ENCODE results near the gene ARL8A. TPM values are rescaled to one million over a fixed set of nuclear protein-coding genes. Genes with fewer than 3 reads are reported as not detected.
A peak's percentile ranks its signal among the peaks of the same experiment; 100 is the strongest.

ARL8A gene
- total and polyA plus RNA-seq, 2 experiments from 2014 or later = 42.1 to 45.3 TPM

GRCh38 chr1:202086579-202087350 is 57.8 kb downstream of the ARL8A start:
- H3K27ac ChIP-seq = peak overlapping the region; percentile 55
- no peaks in the 10 kb centered on the region for H3K27me3 ChIP-seq
- no peak for DNase-seq (ENCODE audit: low read depth in 1 of 2, low spot score in 1 of 2)
- H3K4me3 ChIP-seq = no peak overlapping the region
- TF ChIP-seq CTCF (IDR thresholded peaks at IDR 0.05; ENCODE audit: low read depth, low read length) = no peak
- H3K4me1 ChIP-seq (ENCODE audit: low read depth) = peaks cover 24% of the 10 kb centered on the region
- no peaks in the 10 kb centered on the region for H3K36me3 ChIP-seq
- no peaks in the 10 kb centered on the region for H3K9me3 ChIP-seq (ENCODE audit: low read depth)

GRCh38 chr1:202085682-202086373 is 58.7 kb downstream of the ARL8A start:
- TF ChIP-seq CTCF (IDR thresholded peaks at IDR 0.05; ENCODE audit: low read depth, low read length) = no peak
- Histone ChIP-seq H3K9me3 (ENCODE audit: low read depth) (no peaks in the 10 kb centered on the region), H3K4me3 (no peak overlapping the region), H3K27ac (peak overlapping the region; percentile 55), H3K27me3 (no peaks in the 10 kb centered on the region), H3K36me3 (no peaks in the 10 kb centered on the region), H3K4me1 (ENCODE audit: low read depth) (peaks cover 31% of the 10 kb centered on the region)
- peak in 1 of 2 donors; percentile 54 for DNase-seq (ENCODE audit: low read depth in 1 of 2, low spot score in 1 of 2)

DNA sequence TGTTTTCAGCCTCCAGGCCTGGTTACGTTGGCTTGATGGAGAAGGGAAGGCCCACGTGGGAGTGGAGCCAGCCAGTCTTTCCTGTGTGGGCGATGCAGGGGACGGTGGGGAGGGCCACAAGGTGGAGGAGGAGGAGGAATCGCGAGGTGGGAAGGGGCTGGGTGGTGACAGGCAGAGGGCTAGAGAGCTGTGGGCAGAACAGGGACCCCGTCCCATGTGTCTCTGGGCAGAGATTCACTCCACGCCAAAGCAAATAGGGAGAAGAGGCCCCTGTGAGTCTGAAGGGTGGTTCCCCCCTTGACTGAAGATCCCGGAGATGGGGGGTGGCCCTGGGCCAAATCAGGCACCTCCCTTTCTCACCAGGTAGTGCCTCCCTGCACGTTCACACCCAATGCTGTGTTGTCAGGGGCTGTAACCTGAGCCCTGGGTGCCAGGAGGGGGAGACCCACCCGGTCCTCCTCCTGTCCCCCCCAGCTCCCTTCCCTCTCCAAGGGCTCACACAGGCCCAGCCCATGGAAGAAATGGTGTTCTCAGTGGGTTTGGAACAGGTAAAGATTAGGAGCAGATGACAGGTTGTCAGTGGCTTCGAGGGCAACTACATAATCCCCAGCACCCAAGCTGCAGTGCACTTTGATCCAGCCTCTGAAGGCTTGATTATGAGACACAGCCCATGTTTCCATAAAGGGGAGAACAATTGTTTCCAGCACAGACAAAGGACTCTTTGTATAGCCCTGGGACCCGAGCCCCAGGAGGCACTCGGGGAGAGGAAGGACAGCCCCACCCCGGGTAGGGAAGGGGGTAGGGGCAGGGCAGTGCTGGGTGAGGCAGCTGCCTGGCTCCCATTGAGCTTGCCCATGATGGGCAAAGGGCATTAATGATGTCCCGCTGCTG is 59.5 kb downstream of the ARL8A start:
- H3K27ac ChIP-seq = peak overlapping the region; percentile 37
- peaks cover 34% of the 10 kb centered on the region for H3K4me1 ChIP-seq (ENCODE audit: low read depth)
- H3K27me3 ChIP-seq = no peaks in the 10 kb centered on the region
- no peak overlapping the region for H3K4me3 ChIP-seq
- no peaks in the 10 kb centered on the region for H3K9me3 ChIP-seq (ENCODE audit: low read depth)
- H3K36me3 ChIP-seq = no peaks in the 10 kb centered on the region
- no peak for TF ChIP-seq CTCF (IDR thresholded peaks at IDR 0.05; ENCODE audit: low read depth, low read length)
- peak in 1 of 2 donors; percentile 32 for DNase-seq (ENCODE audit: low read depth in 1 of 2, low spot score in 1 of 2)

Other genes starting within 250 kb of the ARL8A start
- gene LMOD1, start 198.2 kb downstream of the ARL8A start, total RNA-seq = 48.3 and 75.6 TPM in 2 replicates
- gene LMOD1, start 198.2 kb downstream of the ARL8A start, polyA plus RNA-seq = 27.4 and 47.9 TPM in 2 replicates
- gene TIMM17A, start 189.2 kb downstream of the ARL8A start, total RNA-seq = 32.9 and 37.4 TPM in 2 replicates
- 88.7 and 110 TPM in 2 replicates for gene TIMM17A, start 189.2 kb downstream of the ARL8A start, polyA plus RNA-seq
- 56.6 and 60.4 TPM in 2 replicates for gene RNPEP, start 162.1 kb downstream of the ARL8A start, total RNA-seq
- 52.6 and 66.0 TPM in 2 replicates for gene RNPEP, start 162.1 kb downstream of the ARL8A start, polyA plus RNA-seq
- gene ELF3, start 134.2 kb downstream of the ARL8A start, total RNA-seq = 27.7 and 28.7 TPM in 2 replicates
- 22.6 and 35.2 TPM in 2 replicates for gene ELF3, start 134.2 kb downstream of the ARL8A start, polyA plus RNA-seq
- gene GPR37L1, start 21.8 kb downstream of the ARL8A start, total RNA-seq = not detected in 2 replicates
- 0.79 TPM in 1 of 2 replicates, not detected in the other for gene GPR37L1, start 21.8 kb downstream of the ARL8A start, polyA plus RNA-seq
- not detected in 2 replicates for gene PTPN7, start 15.9 kb upstream of the ARL8A start, total RNA-seq
- gene PTPN7, start 15.9 kb upstream of the ARL8A start, polyA plus RNA-seq = 0.66 TPM in 1 of 2 replicates, not detected in the other
- gene LGR6, start 49.1 kb upstream of the ARL8A start, total RNA-seq = not detected in 2 replicates
- gene LGR6, start 49.1 kb upstream of the ARL8A start, polyA plus RNA-seq = 0.16 TPM in 1 of 2 replicates, not detected in the other
- 24.0 and 39.2 TPM in 2 replicates for gene UBE2T, start 197.2 kb upstream of the ARL8A start, total RNA-seq
- 35.2 and 84.0 TPM in 2 replicates for gene UBE2T, start 197.2 kb upstream of the ARL8A start, polyA plus RNA-seq
- gene PPP1R12B, start 204.0 kb upstream of the ARL8A start, total RNA-seq = 203 and 340 TPM in 2 replicates
- 109 and 156 TPM in 2 replicates for gene PPP1R12B, start 204.0 kb upstream of the ARL8A start, polyA plus RNA-seq

Data from cardiac muscle cell (in vitro differentiated cells and primary cell).